Hepatocyte (in vitro differentiated cells): ENCODE measurements around the gene PTPRD. TPM values are rescaled to one million over a fixed set of nuclear protein-coding genes. Genes with fewer than 3 reads are reported as not detected.

Experiments used
- DNase-seq: peaks from one replicate; pipeline ENCODE4 v3.0.0-alpha.2; 2016; ENCODE audit warnings: low spot score
- H2AFZ ChIP-seq: fragments of 200-600 bp; sonication (generic); 2 replicates; pipeline ENCODE4 v1.6.0; 2016; ENCODE audit warnings: antibody characterized with exemption, mild to moderate bottlenecking
- H3K27ac ChIP-seq: fragments of 200-600 bp; sonication (generic); 2 replicates; pipeline ENCODE4 v1.5.1; 2016; ENCODE audit warnings: mild to moderate bottlenecking
- H3K27me3 ChIP-seq: fragments of 200-600 bp; sonication (generic); 2 replicates; pipeline ENCODE4 v1.6.1; 2016
- H3K36me3 ChIP-seq: fragments of 200-600 bp; sonication (generic); replicated peaks from 2 replicates; pipeline ENCODE4 v1.5.1; 2016; ENCODE audit warnings: low read depth; ENCODE audit not compliant: insufficient read depth
- H3K4me1 ChIP-seq: fragments of 200-600 bp; sonication (generic); 2 replicates; pipeline ENCODE4 v1.5.1; 2016; ENCODE audit warnings: mild to moderate bottlenecking, moderate library complexity; ENCODE audit not compliant: insufficient read depth
- H3K4me2 ChIP-seq: fragments of 200-600 bp; sonication (generic); 2 replicates; pipeline ENCODE4 v1.6.0; 2016
- H3K4me3 ChIP-seq: fragments of 200-600 bp; sonication (generic); 2 replicates; pipeline ENCODE4 v1.5.1; 2016; ENCODE audit warnings: mild to moderate bottlenecking
- H3K79me2 ChIP-seq: fragments of 200-600 bp; sonication (generic); 2 replicates; pipeline ENCODE4 v1.6.0; 2017; ENCODE audit warnings: mild to moderate bottlenecking
- H3K9me2 ChIP-seq: fragments of 200-600 bp; sonication (generic); replicated peaks from 2 replicates; pipeline ENCODE4 v1.6.0; 2017; ENCODE audit warnings: mild to moderate bottlenecking; ENCODE audit not compliant: insufficient read depth
- H3K9me3 ChIP-seq: fragments of 200-600 bp; sonication (generic); 2 replicates; pipeline ENCODE4 v1.5.1; 2016; ENCODE audit warnings: low read depth, mild to moderate bottlenecking
- H4K20me1 ChIP-seq: fragments of 200-600 bp; sonication (generic); 2 replicates; pipeline ENCODE4 v1.6.0; 2016; ENCODE audit warnings: mild to moderate bottlenecking; ENCODE audit not compliant: insufficient read depth, poor library complexity, severe bottlenecking
- CTCF ChIP-seq: fragments of 200-600 bp; sonication (generic); IDR thresholded peaks from 2 replicates; pipeline ENCODE4 v1.5.1; 2016; ENCODE audit warnings: antibody characterized with exemption, mild to moderate bottlenecking; ENCODE audit not compliant: poor library complexity
- EZH2 ChIP-seq: fragments of 200-600 bp; sonication (generic); IDR thresholded peaks from 2 replicates; pipeline ENCODE4 v1.6.1; 2016; ENCODE audit warnings: antibody characterized with exemption, mild to moderate bottlenecking, borderline replicate concordance
- EZH2phosphoT487 ChIP-seq: fragments of 200-600 bp; sonication (generic); IDR thresholded peaks from one replicate; pipeline ENCODE4 v1.6.1; 2018; ENCODE audit warnings: antibody characterized with exemption, mild to moderate bottlenecking, low read depth, moderate library complexity; ENCODE audit not compliant: unreplicated experiment, severe bottlenecking
- WGBS: methylation state at CpG from one replicate; pipeline ENCODE4 v1.1.6; 2016; ENCODE audit warnings: low lambda C conversion rate; ENCODE audit errors: missing lambda C conversion rate; 5-methylcytosine and 5-hydroxymethylcytosine counted together
- polyA plus RNA-seq: library from polyadenylated mRNA; unstranded; fragments of >200 nt; fragmentation: Nextera tagmentation; extraction: Ambion mirVana; gene quantifications from 2 replicates; pipeline ENCODE4 v1.2.1, GENCODE V29; 2016
- total RNA-seq: library from RNA; depleted of rRNA; stranded (reverse); fragments of >200 nt; gene quantifications from 2 replicates; pipeline ENCODE4 v1.2.3, GENCODE V29; 2014

PTPRD gene
- total and polyA plus RNA-seq, 2 experiments from 2014 or later: 6.5 to 77.6 TPM

DNA sequence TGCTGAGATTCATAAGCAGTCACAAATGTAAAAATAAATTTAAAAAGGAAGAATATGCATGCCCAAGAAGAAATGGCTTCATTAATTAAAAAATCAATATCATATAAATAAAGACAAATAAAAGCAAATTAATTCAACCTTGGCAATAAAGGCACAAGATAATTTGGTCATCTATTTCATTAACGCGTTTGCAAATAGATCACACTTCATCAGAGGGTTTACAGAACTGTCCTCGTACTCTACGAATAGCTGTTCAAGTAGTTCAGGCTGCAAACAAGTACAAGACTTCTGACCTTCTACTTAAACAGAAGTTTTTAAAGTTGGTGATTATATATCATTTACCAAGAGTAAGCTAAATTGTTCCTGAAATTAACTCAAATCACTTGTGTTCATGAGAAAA, 2038.0 kb downstream of the PTPRD start:
- H3K27me3 ChIP-seq: no peaks in the 10 kb centered on the region
- H3K4me1 ChIP-seq: no peaks in the 10 kb centered on the region
- WGBS: 94% methylated on average over 4 of the region's 4 CpGs
- H3K36me3 ChIP-seq: no peaks in the 10 kb centered on the region
- no peaks in the 10 kb centered on the region for H4K20me1 ChIP-seq
- TF ChIP-seq EZH2: no peak
- TF ChIP-seq EZH2phosphoT487: no peak
- no peak for TF ChIP-seq CTCF
- H2AFZ ChIP-seq: no peak overlapping the region
- no peak overlapping the region for H3K27ac ChIP-seq
- no peaks in the 10 kb centered on the region for H3K79me2 ChIP-seq
- DNase-seq: no peak
- no peak overlapping the region for H3K4me2 ChIP-seq
- H3K4me3 ChIP-seq: no peak overlapping the region
- no peaks in the 10 kb centered on the region for H3K9me2 ChIP-seq
- no peaks in the 10 kb centered on the region for H3K9me3 ChIP-seq

GRCh38 chr9:8572209-8572608, 2040.6 kb downstream of the PTPRD start:
- no peaks in the 10 kb centered on the region for H3K27me3 ChIP-seq
- H3K4me3 ChIP-seq: no peak overlapping the region
- no peak overlapping the region for H3K27ac ChIP-seq
- no peak for DNase-seq
- TF ChIP-seq EZH2: no peak
- TF ChIP-seq EZH2phosphoT487: no peak
- no peak for TF ChIP-seq CTCF
- no peaks in the 10 kb centered on the region for H3K36me3 ChIP-seq
- H4K20me1 ChIP-seq: no peaks in the 10 kb centered on the region
- H3K4me1 ChIP-seq: no peaks in the 10 kb centered on the region
- no peak overlapping the region for H2AFZ ChIP-seq
- no peaks in the 10 kb centered on the region for H3K9me2 ChIP-seq
- H3K9me3 ChIP-seq: no peaks in the 10 kb centered on the region
- H3K79me2 ChIP-seq: no peaks in the 10 kb centered on the region
- no peak overlapping the region for H3K4me2 ChIP-seq

- no peak for DNase-seq
- no peak overlapping the region for H3K27ac ChIP-seq
- no peak overlapping the region for H3K4me2 ChIP-seq
- no peak overlapping the region for H3K4me3 ChIP-seq
- no peaks in the 10 kb centered on the region for H3K4me1 ChIP-seq
- H3K79me2 ChIP-seq: no peaks in the 10 kb centered on the region
- H4K20me1 ChIP-seq: no peaks in the 10 kb centered on the region
- TF ChIP-seq EZH2 (no peak), EZH2phosphoT487 (no peak), CTCF (no peak)
- H3K27me3 ChIP-seq: no peaks in the 10 kb centered on the region
- no peaks in the 10 kb centered on the region for H3K36me3 ChIP-seq
- WGBS: 81% methylated on average over 2 of the region's 2 CpGs
- H3K9me3 ChIP-seq: no peaks in the 10 kb centered on the region
- no peak overlapping the region for H2AFZ ChIP-seq
- no peaks in the 10 kb centered on the region for H3K9me2 ChIP-seq
Observed at GRCh38 chr9:8571643-8572042, 2041.2 kb downstream of the PTPRD start.

- Histone ChIP-seq H2AFZ (no peak overlapping the region), H3K27me3 (no peaks in the 10 kb centered on the region), H3K4me1 (no peaks in the 10 kb centered on the region), H3K4me2 (peak overlapping the region; percentile 27), H3K79me2 (no peaks in the 10 kb centered on the region), H3K9me3 (no peaks in the 10 kb centered on the region), H3K27ac (peak overlapping the region; percentile 18), H3K9me2 (no peaks in the 10 kb centered on the region), H3K36me3 (no peaks in the 10 kb centered on the region), H4K20me1 (no peaks in the 10 kb centered on the region), H3K4me3 (no peak overlapping the region)
- no peak for TF ChIP-seq EZH2phosphoT487
- WGBS: 81% methylated on average over 3 of the region's 3 CpGs
- peak; percentile 21 for DNase-seq
Observed at GRCh38 chr9:8570776-8571175, 2042.0 kb downstream of the PTPRD start.
